GM19438 (cell line): Measurements from ENCODE around the gene PLCG1.
"Not testable (repeated sequence)": the region's sequence is repeated elsewhere in the genome, so short reads cannot be mapped to it uniquely, and the experiment has no call there.

Experiments used
- ATAC-seq: cut with Tn5 transposase; IDR thresholded peaks from one replicate; pipeline ENCODE4 v1.9.1; 2021; ENCODE audit warnings: low read depth; ENCODE audit not compliant: unreplicated experiment

PLCG1 gene

GRCh38 chr20:41136680-41137613 lies at the start of gene PLCG1:
TSS of gene PLCG1 (plus strand) at chr20:41137543. CDS start at chr20:41137642, 99 bp downstream.
- ATAC-seq, result peak; percentile 53

- no peak for ATAC-seq
Measured at GRCh38 chr20:41087777-41088176, 49.6 kb upstream of the PLCG1 start.

GRCh38 chr20:41089555-41089954 lies 47.8 kb upstream of the PLCG1 start:
- ATAC-seq, result no peak

GRCh38 chr20:41091927-41092326 lies 45.4 kb upstream of the PLCG1 start:
- no peak for ATAC-seq

- ATAC-seq, result no peak
Measured at GRCh38 chr20:41094353-41095055, 42.8 kb upstream of the PLCG1 start.

GRCh38 chr20:41095110-41095969 lies 42.0 kb upstream of the PLCG1 start:
- ATAC-seq, result no peak

- no peak for ATAC-seq
Measured at GRCh38 chr20:41098703-41099250, 38.6 kb upstream of the PLCG1 start.

GRCh38 chr20:41100001-41100480 lies 37.3 kb upstream of the PLCG1 start:
- no peak for ATAC-seq

- ATAC-seq, result no peak
Measured at GRCh38 chr20:41101660-41102059, 35.7 kb upstream of the PLCG1 start.

- no peak for ATAC-seq
Measured at GRCh38 chr20:41108531-41108930, 28.8 kb upstream of the PLCG1 start.

- ATAC-seq, result no peak
Measured at GRCh38 chr20:41110012-41110411, 27.3 kb upstream of the PLCG1 start.

- no peak for ATAC-seq
Measured at GRCh38 chr20:41110930-41111577, 26.3 kb upstream of the PLCG1 start.

GRCh38 chr20:41111578-41111951 lies 25.8 kb upstream of the PLCG1 start:
- no peak for ATAC-seq

- no peak for ATAC-seq
Measured at GRCh38 chr20:41116282-41116956, 20.9 kb upstream of the PLCG1 start.

GRCh38 chr20:41118159-41118558 lies 19.2 kb upstream of the PLCG1 start:
- not testable (repeated sequence) for ATAC-seq

GRCh38 chr20:41118632-41119031 lies 18.7 kb upstream of the PLCG1 start:
- ATAC-seq, result no peak

GRCh38 chr20:41119614-41120561 lies 17.5 kb upstream of the PLCG1 start:
- ATAC-seq, result no peak

GRCh38 chr20:41121399-41121798 lies 15.9 kb upstream of the PLCG1 start:
- ATAC-seq, result no peak
